ENCODE data around the gene AMDHD2.

- no peak for TF ChIP-seq CTCF (IDR thresholded peaks at IDR 0.05)
- no peak for TF ChIP-seq POLR2A (IDR thresholded peaks at IDR 0.05)
Measured at GRCh38 chr16:2474877-2475412, 45.2 kb upstream of the AMDHD2 start, which contains the start of gene TBC1D24.
